Colonic mucosa (tissue), 4 donors: ENCODE data around the gene PTGER4. TPM values are rescaled to one million over a fixed set of nuclear protein-coding genes. Genes with fewer than 3 reads are reported as not detected.
"Not testable (repeated sequence)": the region's sequence is repeated elsewhere in the genome, so short reads cannot be mapped to it uniquely, and the experiment has no call there.

Experiments used
- DNase-seq: peaks from one replicate; pipeline ENCODE4 v3.0.0-alpha.2; 2020
- H3K27ac ChIP-seq: fragments of 200-600 bp; one replicate; pipeline ENCODE4 v1.8.0; 2021
- H3K27me3 ChIP-seq: fragments of 200-600 bp; one replicate; pipeline ENCODE4 v1.8.0; 2021
- H3K36me3 ChIP-seq: fragments of 200-600 bp; one replicate; pipeline ENCODE4 v1.8.0; 2021
- H3K4me1 ChIP-seq: fragments of 200-600 bp; one replicate; pipeline ENCODE4 v1.8.0; 2021; ENCODE audit warnings: mild to moderate bottlenecking
- H3K4me3 ChIP-seq: fragments of 200-600 bp; one replicate; pipeline ENCODE4 v1.8.0; 2021
- H3K9ac ChIP-seq, 2 donors: one replicate each; pipeline ENCODE4 v1.7.0; 2013; ENCODE audit warnings: control low read depth in 2 of 2, low read depth in 2 of 2, low read length in 2 of 2
- H3K9me3 ChIP-seq: fragments of 200-600 bp; one replicate; pipeline ENCODE4 v1.8.0; 2021
- intact Hi-C: fragments of 100-400 bp; cut with DNase I; formaldehyde crosslinking; loops from one replicate; pipeline ENCODE4 v1.14.1; 2022
- total RNA-seq, 2 donors: library from RNA; stranded (reverse); fragmentation: NEBNext Ultra II Directional in 1 of 2; extraction: Animal tissue kit (Norgen Biotek cat#: 25700) in 1 of 2; gene quantifications; one replicate each; pipeline ENCODE4 v1.2.1, GENCODE V29; 2021
- TF ChIP-seq, protein P1 (sequence below): fragments of 200-600 bp; IDR thresholded peaks from one replicate; pipeline ENCODE4 v1.8.0; 2022; ENCODE audit warnings: antibody characterized with exemption, mild to moderate bottlenecking
- donor health status: healthy.
- donor health status: DM: no; HTN: no; CAD: no.
- donor health status: DM: no; HTN: no; CAD: no.

Gene PTGER4
- total RNA-seq, 2 donors from 2014 or later, result 28.1 to 53.4 TPM

DNA sequence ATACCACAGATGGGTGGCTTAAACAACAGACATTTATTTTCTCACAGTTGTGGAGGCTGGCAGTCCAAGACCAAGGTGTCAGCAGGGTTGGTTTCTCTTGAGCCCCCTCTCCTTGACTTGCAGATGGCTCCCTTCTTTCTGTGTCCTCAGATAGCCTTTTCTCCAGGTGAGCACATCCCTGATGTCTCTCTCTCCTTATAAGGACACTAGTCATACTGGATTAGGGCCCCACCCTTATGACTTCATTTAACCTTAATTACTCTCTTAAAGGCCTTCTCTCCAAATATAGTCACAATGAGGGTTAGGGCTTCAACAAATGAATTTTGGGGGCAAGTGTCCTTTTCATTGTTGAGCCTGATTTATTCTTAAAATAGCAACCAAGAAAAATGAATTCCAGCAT is 14.7 kb downstream of the PTGER4 start:
- no peaks in the 10 kb centered on the region for H3K9me3 ChIP-seq
- TF ChIP-seq, protein P1, sequence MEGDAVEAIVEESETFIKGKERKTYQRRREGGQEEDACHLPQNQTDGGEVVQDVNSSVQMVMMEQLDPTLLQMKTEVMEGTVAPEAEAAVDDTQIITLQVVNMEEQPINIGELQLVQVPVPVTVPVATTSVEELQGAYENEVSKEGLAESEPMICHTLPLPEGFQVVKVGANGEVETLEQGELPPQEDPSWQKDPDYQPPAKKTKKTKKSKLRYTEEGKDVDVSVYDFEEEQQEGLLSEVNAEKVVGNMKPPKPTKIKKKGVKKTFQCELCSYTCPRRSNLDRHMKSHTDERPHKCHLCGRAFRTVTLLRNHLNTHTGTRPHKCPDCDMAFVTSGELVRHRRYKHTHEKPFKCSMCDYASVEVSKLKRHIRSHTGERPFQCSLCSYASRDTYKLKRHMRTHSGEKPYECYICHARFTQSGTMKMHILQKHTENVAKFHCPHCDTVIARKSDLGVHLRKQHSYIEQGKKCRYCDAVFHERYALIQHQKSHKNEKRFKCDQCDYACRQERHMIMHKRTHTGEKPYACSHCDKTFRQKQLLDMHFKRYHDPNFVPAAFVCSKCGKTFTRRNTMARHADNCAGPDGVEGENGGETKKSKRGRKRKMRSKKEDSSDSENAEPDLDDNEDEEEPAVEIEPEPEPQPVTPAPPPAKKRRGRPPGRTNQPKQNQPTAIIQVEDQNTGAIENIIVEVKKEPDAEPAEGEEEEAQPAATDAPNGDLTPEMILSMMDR, result no peak
- DNase-seq, result no peak
- H3K9ac ChIP-seq, result no peak overlapping the region
- H3K4me1 ChIP-seq, result no peaks in the 10 kb centered on the region
- H3K36me3 ChIP-seq, result peaks cover 14% of the 10 kb centered on the region
- no peak overlapping the region for H3K4me3 ChIP-seq
- intact Hi-C loops, result no loop called here
- H3K27ac ChIP-seq, result no peak overlapping the region
- no peaks in the 10 kb centered on the region for H3K27me3 ChIP-seq

DNA sequence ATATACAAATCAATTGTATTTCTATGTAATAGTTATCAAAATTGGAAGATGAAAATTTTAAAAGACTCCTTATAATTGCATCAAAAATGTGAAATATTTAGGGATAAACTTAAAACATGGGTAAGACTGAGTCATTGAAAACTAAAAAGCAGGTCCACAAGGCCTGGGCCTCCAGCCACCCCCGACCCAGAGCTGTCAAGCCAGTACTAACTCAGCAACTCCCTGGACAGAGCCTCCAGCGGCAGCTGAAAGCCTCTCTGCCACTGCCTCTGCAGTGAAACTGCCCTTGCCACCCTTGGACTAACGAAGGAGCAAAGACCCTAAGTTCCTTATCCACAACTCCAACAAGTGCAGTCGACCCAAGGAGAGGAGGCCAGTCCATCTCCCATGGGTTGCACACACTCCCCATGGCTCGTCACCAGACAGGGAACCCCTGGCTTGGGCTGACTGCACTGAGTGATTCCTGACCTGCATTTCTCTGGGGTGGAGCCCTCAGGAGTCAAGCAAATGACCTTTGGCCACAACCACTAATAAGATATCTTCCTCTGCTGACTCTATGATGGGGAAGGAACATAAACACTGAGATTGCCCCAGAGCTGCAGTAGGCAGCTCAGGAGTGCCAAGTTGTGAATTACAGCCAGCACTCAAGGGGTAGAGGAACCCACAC is 20.5 kb downstream of the PTGER4 start:
- Histone ChIP-seq H3K9me3 (no peaks in the 10 kb centered on the region), H3K27me3 (no peaks in the 10 kb centered on the region), H3K36me3 (no peaks in the 10 kb centered on the region), H3K9ac (no peak overlapping the region), H3K4me1 (no peaks in the 10 kb centered on the region), H3K27ac (no peak overlapping the region), H3K4me3 (no peak overlapping the region)
- DNase-seq, result no peak
- intact Hi-C loops, result no loop called here
- TF ChIP-seq, protein P1, result no peak

DNA sequence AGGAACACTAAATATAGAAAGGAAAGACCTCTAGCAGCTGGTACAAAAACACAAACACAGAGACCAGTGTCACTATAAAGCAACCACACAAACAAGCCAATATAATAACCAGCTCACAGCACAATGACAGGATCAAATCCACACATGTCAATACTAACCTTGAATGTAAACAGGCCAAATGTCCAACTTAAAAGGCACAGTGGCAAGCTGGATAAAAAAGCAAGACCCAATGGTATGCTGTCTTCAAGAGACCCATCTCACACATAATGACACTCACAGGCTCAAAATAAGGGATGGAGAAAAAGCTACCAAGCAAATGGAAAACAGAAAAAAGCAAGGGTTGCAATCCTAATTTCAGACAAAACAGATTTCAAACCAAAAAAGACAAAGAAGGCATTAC is 22.3 kb downstream of the PTGER4 start:
- H3K27me3 ChIP-seq, H3K9me3 ChIP-seq, H3K4me3 ChIP-seq, DNase-seq, H3K27ac ChIP-seq, H3K36me3 ChIP-seq, H3K9ac ChIP-seq, intact Hi-C loops, H3K4me1 ChIP-seq: not testable (repeated sequence)

DNA sequence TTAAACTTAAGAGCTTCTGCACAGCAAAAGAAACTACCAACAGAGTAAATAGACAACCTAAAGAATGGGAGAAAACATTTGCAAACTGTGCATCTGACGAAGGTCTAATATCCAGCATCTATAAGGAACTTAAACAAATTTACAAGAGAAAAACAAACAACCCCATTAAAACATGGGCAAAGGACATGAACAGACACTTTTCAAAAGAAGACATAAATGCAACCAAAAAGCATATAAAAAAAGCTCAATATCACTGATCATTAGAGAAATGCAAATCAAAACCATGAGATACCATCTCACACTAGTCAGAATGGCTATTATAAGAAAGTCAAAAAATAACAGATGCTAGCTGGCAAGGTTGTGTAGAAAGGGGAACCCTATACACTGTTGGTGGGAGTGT is 25.8 kb downstream of the PTGER4 start:
- H3K4me1 ChIP-seq, H3K27me3 ChIP-seq, H3K36me3 ChIP-seq, H3K9me3 ChIP-seq, DNase-seq, intact Hi-C loops, H3K27ac ChIP-seq, H3K4me3 ChIP-seq, H3K9ac ChIP-seq: not testable (repeated sequence)

DNA sequence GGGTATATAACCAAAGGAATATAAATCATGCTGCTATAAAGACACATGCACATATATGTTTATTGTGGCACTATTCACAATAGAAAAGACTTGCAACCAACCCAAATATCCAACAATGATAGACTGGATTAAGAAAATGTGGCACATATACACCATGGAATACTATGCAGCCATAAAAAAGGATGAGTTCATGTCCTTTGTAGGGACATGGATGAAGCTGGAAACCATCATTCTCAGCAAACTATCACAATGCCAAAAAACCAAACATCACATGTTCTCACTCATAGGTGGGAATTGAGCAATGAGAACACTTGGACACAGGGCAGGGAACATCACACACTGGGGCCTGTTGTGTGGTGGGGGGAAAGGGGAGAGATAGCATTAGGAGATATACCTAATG is 30.9 kb downstream of the PTGER4 start:
- H3K9ac ChIP-seq, H3K4me3 ChIP-seq, H3K36me3 ChIP-seq, DNase-seq, H3K4me1 ChIP-seq, H3K9me3 ChIP-seq, intact Hi-C loops, H3K27ac ChIP-seq, H3K27me3 ChIP-seq: not testable (repeated sequence)

DNA sequence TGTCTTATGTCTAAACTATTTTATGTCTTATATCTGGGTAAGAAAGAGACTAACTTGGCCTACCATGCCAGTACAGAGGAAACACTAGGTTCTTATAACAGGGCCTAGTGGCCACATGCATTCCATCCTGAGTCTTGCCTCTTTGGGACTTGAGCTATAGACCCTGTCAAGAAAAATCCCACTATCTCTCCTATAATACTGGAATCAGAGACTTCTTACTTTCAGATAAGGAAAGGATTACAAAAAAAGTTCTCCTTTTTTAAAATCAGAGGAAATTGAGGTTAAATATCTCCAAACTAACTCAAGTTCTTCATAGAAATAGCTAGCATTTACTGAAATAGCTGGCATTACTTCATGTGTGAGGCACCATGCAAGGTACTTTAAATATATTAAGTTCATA is 34.3 kb downstream of the PTGER4 start:
- TF ChIP-seq, protein P1, result no peak
- intact Hi-C loops, result no loop called here
- Histone ChIP-seq H3K27me3 (no peaks in the 10 kb centered on the region), H3K27ac (no peak overlapping the region), H3K36me3 (no peaks in the 10 kb centered on the region), H3K9ac (no peak overlapping the region), H3K4me1 (no peaks in the 10 kb centered on the region), H3K4me3 (no peak overlapping the region), H3K9me3 (no peaks in the 10 kb centered on the region)
- no peak for DNase-seq

DNA sequence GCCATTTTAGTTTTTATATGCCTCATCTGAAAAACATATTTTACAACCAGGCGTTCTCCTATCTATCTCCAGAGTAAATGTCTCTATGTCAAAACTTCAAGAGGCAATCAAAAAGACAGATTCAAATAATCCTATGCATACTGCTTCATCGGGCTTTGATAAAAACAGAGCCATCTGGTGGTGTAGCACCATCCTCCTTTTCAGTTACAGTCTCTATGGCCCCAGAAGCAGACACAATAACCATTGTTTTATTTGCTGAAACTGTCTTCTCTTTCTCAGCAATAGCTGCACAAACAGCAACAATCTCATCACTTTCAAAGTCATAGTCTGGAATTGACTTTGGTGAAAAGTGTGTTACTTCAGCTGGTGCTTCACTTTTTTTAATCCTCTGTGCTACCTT is 36.3 kb downstream of the PTGER4 start:
- intact Hi-C loops, result no loop called here
- Histone ChIP-seq H3K27me3 (no peaks in the 10 kb centered on the region), H3K9me3 (no peaks in the 10 kb centered on the region), H3K4me1 (no peaks in the 10 kb centered on the region), H3K36me3 (no peaks in the 10 kb centered on the region), H3K9ac (no peak overlapping the region), H3K4me3 (no peak overlapping the region), H3K27ac (no peak overlapping the region)
- no peak for DNase-seq
- TF ChIP-seq, protein P1, result no peak
